ENCODE measurements around the gene TNPO2.

TNPO2 gene

DNA sequence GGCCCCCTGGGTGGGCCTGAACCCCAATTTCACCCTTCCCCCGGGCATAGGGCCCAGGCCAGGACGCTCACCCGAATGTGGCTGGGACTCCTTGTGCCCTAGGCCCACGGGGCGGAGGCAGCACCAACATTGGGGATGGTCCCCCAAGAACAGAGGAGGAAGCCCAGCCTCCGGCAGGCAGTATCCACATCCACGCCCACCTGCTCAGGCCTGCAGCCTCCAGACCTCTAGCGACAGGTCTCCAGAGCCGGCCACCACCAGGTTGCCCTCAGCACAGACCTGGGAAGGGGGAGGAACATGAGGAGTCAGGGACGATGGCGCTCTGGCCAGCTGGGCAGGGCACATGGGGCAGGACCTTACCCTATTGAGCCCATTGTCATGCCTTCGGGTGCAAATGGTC, 34.7 kb downstream of the TNPO2 start:
- DNase-seq (ENCODE audit: low spot score) (no peak), ATAC-seq (ENCODE audit: low read depth) (no peak)
- H3K4me1 ChIP-seq (ENCODE audit: insufficient read depth, poor library complexity, severe bottlenecking), result no peaks in the 10 kb centered on the region
- no peaks in the 10 kb centered on the region for H3K27me3 ChIP-seq (ENCODE audit: insufficient read depth, poor library complexity, severe bottlenecking)
- H3K9me3 ChIP-seq (ENCODE audit: severe bottlenecking), result no peaks in the 10 kb centered on the region
- TF ChIP-seq, protein P1, sequence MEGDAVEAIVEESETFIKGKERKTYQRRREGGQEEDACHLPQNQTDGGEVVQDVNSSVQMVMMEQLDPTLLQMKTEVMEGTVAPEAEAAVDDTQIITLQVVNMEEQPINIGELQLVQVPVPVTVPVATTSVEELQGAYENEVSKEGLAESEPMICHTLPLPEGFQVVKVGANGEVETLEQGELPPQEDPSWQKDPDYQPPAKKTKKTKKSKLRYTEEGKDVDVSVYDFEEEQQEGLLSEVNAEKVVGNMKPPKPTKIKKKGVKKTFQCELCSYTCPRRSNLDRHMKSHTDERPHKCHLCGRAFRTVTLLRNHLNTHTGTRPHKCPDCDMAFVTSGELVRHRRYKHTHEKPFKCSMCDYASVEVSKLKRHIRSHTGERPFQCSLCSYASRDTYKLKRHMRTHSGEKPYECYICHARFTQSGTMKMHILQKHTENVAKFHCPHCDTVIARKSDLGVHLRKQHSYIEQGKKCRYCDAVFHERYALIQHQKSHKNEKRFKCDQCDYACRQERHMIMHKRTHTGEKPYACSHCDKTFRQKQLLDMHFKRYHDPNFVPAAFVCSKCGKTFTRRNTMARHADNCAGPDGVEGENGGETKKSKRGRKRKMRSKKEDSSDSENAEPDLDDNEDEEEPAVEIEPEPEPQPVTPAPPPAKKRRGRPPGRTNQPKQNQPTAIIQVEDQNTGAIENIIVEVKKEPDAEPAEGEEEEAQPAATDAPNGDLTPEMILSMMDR (IDR thresholded peaks at IDR 0.05; ENCODE audit: poor library complexity, severe bottlenecking), result no peak
- no peak overlapping the region for H3K4me3 ChIP-seq (ENCODE audit: severe bottlenecking)
- no peak overlapping the region for H3K27ac ChIP-seq (ENCODE audit: poor library complexity, severe bottlenecking)
- H3K36me3 ChIP-seq (ENCODE audit: low read depth), result peaks cover 5% of the 10 kb centered on the region; the same call in 1 of the 2 replicates

DNA sequence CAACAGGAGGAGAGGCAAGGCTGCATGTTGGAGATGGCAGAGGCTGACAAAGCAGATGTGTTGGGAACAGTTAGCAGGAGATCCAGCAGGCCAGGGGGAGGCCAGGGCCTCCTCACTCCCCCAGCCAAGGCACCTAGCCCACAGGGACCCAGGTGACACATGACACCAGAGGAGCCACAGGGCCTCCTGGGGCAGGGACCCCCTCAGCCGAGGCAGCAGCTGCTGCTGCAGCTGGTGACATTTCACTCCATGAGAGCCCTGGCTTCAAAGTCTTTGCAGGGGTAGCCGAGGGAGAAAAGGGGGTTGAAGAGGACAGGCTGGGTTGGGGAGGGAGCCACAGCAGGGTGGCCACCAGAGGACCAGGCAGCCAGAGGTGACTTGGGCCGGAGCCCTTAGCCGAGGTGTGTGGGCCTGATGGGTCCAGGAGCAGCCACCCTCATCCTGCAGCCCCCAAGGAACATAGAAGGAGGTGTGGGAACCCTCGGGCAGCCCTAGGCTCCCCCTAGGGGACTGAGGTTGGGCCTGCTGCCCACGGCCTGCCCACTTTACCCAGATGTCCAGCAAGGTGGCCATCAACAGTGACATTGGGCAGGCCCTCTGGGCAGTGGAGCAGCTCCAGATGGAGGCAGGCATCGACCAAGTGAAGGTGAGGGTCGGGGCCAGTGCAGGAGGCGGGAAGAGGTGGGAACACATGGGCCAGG, 36.1 kb downstream of the TNPO2 start, which contains the start of gene GNG14:
Gene GNG14 (plus strand): TSS at position 503 of the 701 bp plus-strand sequence. CDS start 51 bp downstream, at position 554.
- H3K4me3 ChIP-seq (ENCODE audit: severe bottlenecking), result no peak within 1 kb of the TSS
- TF ChIP-seq, protein P1 (IDR thresholded peaks at IDR 0.05; ENCODE audit: poor library complexity, severe bottlenecking), result no peak

DNA sequence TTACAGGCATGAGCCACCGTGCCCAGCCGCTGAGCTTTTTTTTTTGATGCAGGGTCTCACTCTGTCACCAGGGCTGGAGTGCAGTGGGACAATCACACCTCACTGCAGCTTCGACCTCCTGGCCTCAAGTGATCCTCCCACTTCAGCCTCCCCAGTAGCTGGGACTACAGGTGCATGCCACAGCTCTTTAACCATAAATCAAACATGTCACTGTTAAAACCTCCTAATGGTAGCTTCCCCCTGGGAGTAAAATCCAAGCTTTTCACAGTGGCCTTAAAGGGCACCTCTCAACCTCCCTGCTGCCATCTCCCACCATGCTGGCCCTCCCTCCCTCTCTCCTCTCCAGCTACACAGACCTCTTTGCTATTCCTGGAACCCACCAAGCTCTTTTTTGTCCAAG, 37.9 kb downstream of the TNPO2 start:
- Histone ChIP-seq H3K4me1 (ENCODE audit: insufficient read depth, poor library complexity, severe bottlenecking) (no peaks in the 10 kb centered on the region), H3K27me3 (ENCODE audit: insufficient read depth, poor library complexity, severe bottlenecking) (no peaks in the 10 kb centered on the region), H3K36me3 (ENCODE audit: low read depth) (peaks cover 5% of the 10 kb centered on the region; the same call in 1 of the 2 replicates), H3K9me3 (ENCODE audit: severe bottlenecking) (no peaks in the 10 kb centered on the region), H3K27ac (ENCODE audit: poor library complexity, severe bottlenecking) (no peak overlapping the region), H3K4me3 (ENCODE audit: severe bottlenecking) (no peak overlapping the region)
- no peak for DNase-seq (ENCODE audit: low spot score)
- no peak for ATAC-seq (ENCODE audit: low read depth)
- TF ChIP-seq, protein P1 (IDR thresholded peaks at IDR 0.05; ENCODE audit: poor library complexity, severe bottlenecking), result no peak

More for the DNA sequence above, 36.1 kb downstream of the TNPO2 start, which contains the start of gene GNG14:
- no peak for DNase-seq (ENCODE audit: low spot score)
- ATAC-seq (ENCODE audit: low read depth), result no peak; the same call in 2 of the 3 replicates
- H3K4me1 ChIP-seq (ENCODE audit: insufficient read depth, poor library complexity, severe bottlenecking), result no peaks in the 10 kb centered on the region
- no peaks in the 10 kb centered on the region for H3K9me3 ChIP-seq (ENCODE audit: severe bottlenecking)
- H3K36me3 ChIP-seq (ENCODE audit: low read depth), result peaks cover 5% of the 10 kb centered on the region; the same call in 1 of the 2 replicates
- H3K27me3 ChIP-seq (ENCODE audit: insufficient read depth, poor library complexity, severe bottlenecking), result no peaks in the 10 kb centered on the region
- no peak within 1 kb of the TSS for H3K27ac ChIP-seq (ENCODE audit: poor library complexity, severe bottlenecking)

DNA sequence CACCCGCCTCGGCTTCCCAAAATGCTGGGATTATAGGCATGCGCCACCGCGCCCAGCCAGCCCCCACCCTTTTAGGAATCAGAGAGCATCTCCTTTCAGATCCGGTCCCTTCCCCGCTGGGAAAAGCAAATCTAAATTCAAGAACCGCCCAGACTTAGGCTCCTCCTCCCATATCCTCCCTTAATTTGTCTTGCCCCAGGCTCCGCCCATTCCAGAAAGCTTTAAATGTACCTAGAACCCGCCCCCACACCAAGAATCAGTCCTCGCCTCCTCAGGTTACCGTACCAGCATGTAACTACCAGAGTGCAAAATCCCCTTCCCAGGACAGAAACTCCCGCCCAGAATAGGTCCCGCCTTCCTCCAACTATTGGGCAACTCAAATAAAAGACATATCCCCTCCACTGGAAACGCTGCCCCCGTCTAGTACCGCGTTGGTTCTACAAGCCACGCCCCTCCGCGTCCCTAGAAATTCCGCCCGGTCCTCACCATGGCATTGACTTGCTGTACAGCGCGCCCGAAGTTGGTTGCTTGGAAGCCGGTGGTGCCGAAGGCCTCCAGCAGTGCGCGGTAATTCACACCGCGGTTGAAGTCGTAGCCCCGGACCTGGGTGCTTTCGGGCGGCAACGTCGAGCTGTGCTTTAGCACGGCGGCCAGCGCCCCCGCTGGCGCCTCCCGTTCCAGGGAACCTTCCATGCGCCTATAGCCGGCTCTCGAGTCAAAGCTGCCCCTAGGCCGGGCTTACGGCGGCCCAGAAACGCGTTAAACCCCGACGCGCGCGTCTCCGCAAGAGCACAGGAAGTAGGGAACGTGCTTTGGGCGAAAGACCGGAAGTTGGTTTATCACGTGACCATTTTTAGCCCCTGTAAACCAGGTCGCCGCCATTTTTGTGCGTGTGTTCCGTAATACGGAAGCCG, 42.4 kb downstream of the TNPO2 start, which contains the start of gene DHPS:
Gene DHPS (minus strand): TSS at position 807 of the 914 bp plus-strand sequence. CDS start 114 bp downstream, at position 693.
- no peaks in the 10 kb centered on the region for H3K9me3 ChIP-seq (ENCODE audit: severe bottlenecking)
- H3K36me3 ChIP-seq (ENCODE audit: low read depth), result peaks cover 25% of the 10 kb centered on the region
- no peaks in the 10 kb centered on the region for H3K4me1 ChIP-seq (ENCODE audit: insufficient read depth, poor library complexity, severe bottlenecking)
- H3K4me3 ChIP-seq (ENCODE audit: severe bottlenecking), result peak within 1 kb of the TSS; percentile 70
- peak; percentile 93 for DNase-seq (ENCODE audit: low spot score)
- TF ChIP-seq, protein P1 (IDR thresholded peaks at IDR 0.05; ENCODE audit: poor library complexity, severe bottlenecking), result no peak
- peak; percentile 83 for ATAC-seq (ENCODE audit: low read depth)
- peak within 1 kb of the TSS; percentile 93 for H3K27ac ChIP-seq (ENCODE audit: poor library complexity, severe bottlenecking)
- no peaks in the 10 kb centered on the region for H3K27me3 ChIP-seq (ENCODE audit: insufficient read depth, poor library complexity, severe bottlenecking)

All from RWPE2 (cell line).